ENCODE measurements around the gene SHC2.

- TF ChIP-seq, protein P1, sequence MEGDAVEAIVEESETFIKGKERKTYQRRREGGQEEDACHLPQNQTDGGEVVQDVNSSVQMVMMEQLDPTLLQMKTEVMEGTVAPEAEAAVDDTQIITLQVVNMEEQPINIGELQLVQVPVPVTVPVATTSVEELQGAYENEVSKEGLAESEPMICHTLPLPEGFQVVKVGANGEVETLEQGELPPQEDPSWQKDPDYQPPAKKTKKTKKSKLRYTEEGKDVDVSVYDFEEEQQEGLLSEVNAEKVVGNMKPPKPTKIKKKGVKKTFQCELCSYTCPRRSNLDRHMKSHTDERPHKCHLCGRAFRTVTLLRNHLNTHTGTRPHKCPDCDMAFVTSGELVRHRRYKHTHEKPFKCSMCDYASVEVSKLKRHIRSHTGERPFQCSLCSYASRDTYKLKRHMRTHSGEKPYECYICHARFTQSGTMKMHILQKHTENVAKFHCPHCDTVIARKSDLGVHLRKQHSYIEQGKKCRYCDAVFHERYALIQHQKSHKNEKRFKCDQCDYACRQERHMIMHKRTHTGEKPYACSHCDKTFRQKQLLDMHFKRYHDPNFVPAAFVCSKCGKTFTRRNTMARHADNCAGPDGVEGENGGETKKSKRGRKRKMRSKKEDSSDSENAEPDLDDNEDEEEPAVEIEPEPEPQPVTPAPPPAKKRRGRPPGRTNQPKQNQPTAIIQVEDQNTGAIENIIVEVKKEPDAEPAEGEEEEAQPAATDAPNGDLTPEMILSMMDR (IDR thresholded peaks at IDR 0.05) = no peak
- TF ChIP-seq EP300 (IDR thresholded peaks at IDR 0.05) (no peak), POLR2A (IDR thresholded peaks at IDR 0.05) (no peak)
These were observed 32.7 kb downstream of the SHC2 start for GRCh38 chr19:428149-428548.
